Measurements from ENCODE around the gene SLC17A2. TPM values are rescaled to one million over a fixed set of nuclear protein-coding genes. Genes with fewer than 3 reads are reported as not detected.

The SLC17A2 gene
- total RNA-seq, 1 donor from 2014 or later = not detected

- no peaks in the 10 kb centered on the region for H3K9me3 Mint-ChIP-seq (ENCODE audit: low read depth)
- H3K36me3 Mint-ChIP-seq (ENCODE audit: insufficient read depth) = no peaks in the 10 kb centered on the region
- no peak for TF ChIP-seq CTCF (IDR thresholded peaks at IDR 0.05; ENCODE audit: unreplicated experiment)
- no peaks in the 10 kb centered on the region for H3K27me3 Mint-ChIP-seq
- no peak overlapping the region for H3K4me3 Mint-ChIP-seq (ENCODE audit: low read depth)
- peaks cover 25% of the 10 kb centered on the region for H3K4me1 Mint-ChIP-seq (ENCODE audit: low read depth)
- H3K27ac Mint-ChIP-seq = peak overlapping the region; percentile 79
- DNase-seq (ENCODE audit: low spot score, unreplicated experiment) = no peak
Observed at GRCh38 chr6:25899123-25899522, 31.4 kb downstream of the SLC17A2 start.

GRCh38 chr6:25898289-25898977 is 32.1 kb downstream of the SLC17A2 start:
- DNase-seq (ENCODE audit: low spot score, unreplicated experiment) = no peak
- Mint-ChIP-seq H3K4me3 (ENCODE audit: low read depth) (no peak overlapping the region), H3K27ac (peak overlapping the region; percentile 63), H3K36me3 (ENCODE audit: insufficient read depth) (no peaks in the 10 kb centered on the region), H3K27me3 (no peaks in the 10 kb centered on the region), H3K9me3 (ENCODE audit: low read depth) (no peaks in the 10 kb centered on the region), H3K4me1 (ENCODE audit: low read depth) (peaks cover 25% of the 10 kb centered on the region)
- no peak for TF ChIP-seq CTCF (IDR thresholded peaks at IDR 0.05; ENCODE audit: unreplicated experiment)

- H3K27ac Mint-ChIP-seq = no peak overlapping the region
- TF ChIP-seq CTCF (IDR thresholded peaks at IDR 0.05; ENCODE audit: unreplicated experiment) = no peak
- no peaks in the 10 kb centered on the region for H3K27me3 Mint-ChIP-seq
- H3K4me1 Mint-ChIP-seq (ENCODE audit: low read depth) = peaks cover 24% of the 10 kb centered on the region
- no peaks in the 10 kb centered on the region for H3K36me3 Mint-ChIP-seq (ENCODE audit: insufficient read depth)
- no peaks in the 10 kb centered on the region for H3K9me3 Mint-ChIP-seq (ENCODE audit: low read depth)
- no peak for DNase-seq (ENCODE audit: low spot score, unreplicated experiment)
- no peak overlapping the region for H3K4me3 Mint-ChIP-seq (ENCODE audit: low read depth)
Observed at GRCh38 chr6:25896252-25896651, 34.2 kb downstream of the SLC17A2 start.

GRCh38 chr6:25895771-25896170 is 34.7 kb downstream of the SLC17A2 start:
- H3K36me3 Mint-ChIP-seq (ENCODE audit: insufficient read depth) = no peaks in the 10 kb centered on the region
- H3K27ac Mint-ChIP-seq = no peak overlapping the region
- TF ChIP-seq CTCF (IDR thresholded peaks at IDR 0.05; ENCODE audit: unreplicated experiment) = no peak
- DNase-seq (ENCODE audit: low spot score, unreplicated experiment) = no peak
- peaks cover 23% of the 10 kb centered on the region for H3K4me1 Mint-ChIP-seq (ENCODE audit: low read depth)
- H3K4me3 Mint-ChIP-seq (ENCODE audit: low read depth) = no peak overlapping the region
- no peaks in the 10 kb centered on the region for H3K9me3 Mint-ChIP-seq (ENCODE audit: low read depth)
- H3K27me3 Mint-ChIP-seq = no peaks in the 10 kb centered on the region

GRCh38 chr6:25893778-25894177 is 36.7 kb downstream of the SLC17A2 start:
- no peak for DNase-seq (ENCODE audit: low spot score, unreplicated experiment)
- H3K27ac Mint-ChIP-seq = no peak overlapping the region
- no peaks in the 10 kb centered on the region for H3K36me3 Mint-ChIP-seq (ENCODE audit: insufficient read depth)
- no peak overlapping the region for H3K4me3 Mint-ChIP-seq (ENCODE audit: low read depth)
- H3K27me3 Mint-ChIP-seq = no peaks in the 10 kb centered on the region
- TF ChIP-seq CTCF (IDR thresholded peaks at IDR 0.05; ENCODE audit: unreplicated experiment) = no peak
- H3K9me3 Mint-ChIP-seq (ENCODE audit: low read depth) = no peaks in the 10 kb centered on the region
- H3K4me1 Mint-ChIP-seq (ENCODE audit: low read depth) = peaks cover 10% of the 10 kb centered on the region

Measured in progenitor cell of endocrine pancreas (in vitro differentiated cells).